GM21381 (cell line): Measurements from ENCODE around the gene CD151.
A peak's percentile ranks its signal among the peaks of the same experiment; 100 is the strongest.

Experiments
- ATAC-seq: cut with Tn5 transposase; IDR thresholded peaks from one replicate; pipeline ENCODE4 v1.9.1; 2021; ENCODE audit warnings: mild to moderate bottlenecking, moderate library complexity; ENCODE audit not compliant: unreplicated experiment

Gene CD151

GRCh38 chr11:841981-842369, 9.2 kb downstream of the CD151 start:
- no peak for ATAC-seq

- ATAC-seq = peak; percentile 71
Measured at GRCh38 chr11:842370-843002, 9.7 kb downstream of the CD151 start, which contains the start of the genes POLR2L and TSPAN4. Gene POLR2L, minus strand, starts transcription at chr11:842529. Its CDS starts 21 bp downstream, at chr11:842508. Gene TSPAN4, plus strand, starts transcription at chr11:842852. Its CDS starts 7,453 bp downstream, at chr11:850305.

- ATAC-seq = peak; percentile 6
Measured at GRCh38 chr11:843086-843734, 10.5 kb downstream of the CD151 start.

GRCh38 chr11:843818-844692, 11.3 kb downstream of the CD151 start:
- no peak for ATAC-seq

- no peak for ATAC-seq
Measured at GRCh38 chr11:844693-845644, 12.2 kb downstream of the CD151 start.

GRCh38 chr11:845872-846495, 13.2 kb downstream of the CD151 start:
- ATAC-seq = no peak

- ATAC-seq = no peak
Measured at GRCh38 chr11:846496-847098, 13.8 kb downstream of the CD151 start.

- ATAC-seq = no peak
Measured at GRCh38 chr11:847876-848275, 15.1 kb downstream of the CD151 start.

- no peak for ATAC-seq
Measured at GRCh38 chr11:848380-848931, 15.7 kb downstream of the CD151 start.

GRCh38 chr11:849104-849824, 16.5 kb downstream of the CD151 start:
- ATAC-seq = no peak

GRCh38 chr11:849951-850774, 17.4 kb downstream of the CD151 start:
- ATAC-seq = no peak

GRCh38 chr11:850775-851763, 18.3 kb downstream of the CD151 start:
- ATAC-seq = no peak

- ATAC-seq = no peak
Measured at GRCh38 chr11:852762-853161, 20.0 kb downstream of the CD151 start.

GRCh38 chr11:853682-854448, 21.1 kb downstream of the CD151 start:
- ATAC-seq = no peak

- no peak for ATAC-seq
Measured at GRCh38 chr11:854601-855329, 22.0 kb downstream of the CD151 start.
